Nephron progenitor cell (in vitro differentiated cells): ENCODE data around the gene ZBTB6.

ENCODE experiments used
- DNase-seq: peaks from one replicate; pipeline ENCODE4 v3.0.0; 2021
- H3K27ac Mint-ChIP-seq: 2 replicates; pipeline ENCODE4 v1.8.0; 2021; ENCODE audit warnings: mild to moderate bottlenecking, moderate library complexity, mixed read lengths
- H3K27me3 Mint-ChIP-seq: 2 replicates; pipeline ENCODE4 v1.8.0; 2021; ENCODE audit warnings: mild to moderate bottlenecking, low read depth, mixed read lengths; ENCODE audit not compliant: poor library complexity
- H3K36me3 Mint-ChIP-seq: 2 replicates; pipeline ENCODE4 v1.8.0; 2021; ENCODE audit warnings: low read depth, mixed read lengths
- H3K4me1 Mint-ChIP-seq: 2 replicates; pipeline ENCODE4 v1.8.0; 2021; ENCODE audit warnings: mixed read lengths
- H3K4me3 Mint-ChIP-seq: 2 replicates; pipeline ENCODE4 v1.8.0; 2021; ENCODE audit warnings: mild to moderate bottlenecking, moderate library complexity, mixed read lengths
- H3K9me3 Mint-ChIP-seq: 2 replicates; pipeline ENCODE4 v1.8.0; 2021; ENCODE audit warnings: mild to moderate bottlenecking, moderate library complexity, mixed read lengths
- TF ChIP-seq, protein P1 (sequence below): fragments of 200-600 bp; sonication (generic); IDR thresholded peaks from 2 replicates; pipeline ENCODE4 v1.5.0; 2021; ENCODE audit warnings: antibody characterized with exemption

The ZBTB6 gene

DNA sequence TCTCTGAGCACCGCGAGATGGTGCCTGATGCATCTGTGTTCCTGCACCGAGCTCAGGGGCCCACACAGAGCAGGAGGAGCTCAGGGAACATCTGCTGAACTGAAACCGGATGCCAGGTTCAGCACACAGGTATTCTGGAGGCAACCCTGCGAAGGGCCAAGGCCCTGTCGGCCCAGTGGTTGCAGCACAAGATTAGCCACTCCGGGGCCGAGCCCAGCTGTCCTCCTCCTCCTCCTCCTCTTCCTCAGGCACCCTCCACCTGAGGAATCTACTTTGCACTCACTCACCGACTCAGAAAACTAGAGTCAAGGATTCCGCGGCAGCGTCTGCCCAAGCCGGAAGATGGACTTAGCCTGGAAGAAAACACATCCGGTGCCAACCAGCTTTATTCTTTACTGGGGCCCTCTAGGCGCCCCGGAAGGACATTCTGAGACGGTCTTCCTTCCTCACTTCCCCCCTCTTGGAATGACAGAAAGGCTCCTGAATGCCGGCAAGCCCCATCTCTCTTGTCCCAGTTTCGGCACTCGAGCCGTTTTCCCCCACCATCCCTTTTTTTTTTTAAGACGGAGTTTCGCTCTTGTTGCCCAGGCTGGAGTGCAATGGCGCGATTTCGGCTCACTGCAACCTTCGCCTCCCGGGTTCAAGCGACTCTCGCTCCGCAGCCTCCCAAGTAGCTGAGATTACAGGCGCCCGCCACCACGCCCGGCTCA lies at the start of gene ZBTB6:
Gene ZBTB6, minus strand, starts transcription at position 360 of the 710 bp plus-strand sequence. CDS start 1,251 bp downstream, outside the sequence.
- TF ChIP-seq, protein P1, sequence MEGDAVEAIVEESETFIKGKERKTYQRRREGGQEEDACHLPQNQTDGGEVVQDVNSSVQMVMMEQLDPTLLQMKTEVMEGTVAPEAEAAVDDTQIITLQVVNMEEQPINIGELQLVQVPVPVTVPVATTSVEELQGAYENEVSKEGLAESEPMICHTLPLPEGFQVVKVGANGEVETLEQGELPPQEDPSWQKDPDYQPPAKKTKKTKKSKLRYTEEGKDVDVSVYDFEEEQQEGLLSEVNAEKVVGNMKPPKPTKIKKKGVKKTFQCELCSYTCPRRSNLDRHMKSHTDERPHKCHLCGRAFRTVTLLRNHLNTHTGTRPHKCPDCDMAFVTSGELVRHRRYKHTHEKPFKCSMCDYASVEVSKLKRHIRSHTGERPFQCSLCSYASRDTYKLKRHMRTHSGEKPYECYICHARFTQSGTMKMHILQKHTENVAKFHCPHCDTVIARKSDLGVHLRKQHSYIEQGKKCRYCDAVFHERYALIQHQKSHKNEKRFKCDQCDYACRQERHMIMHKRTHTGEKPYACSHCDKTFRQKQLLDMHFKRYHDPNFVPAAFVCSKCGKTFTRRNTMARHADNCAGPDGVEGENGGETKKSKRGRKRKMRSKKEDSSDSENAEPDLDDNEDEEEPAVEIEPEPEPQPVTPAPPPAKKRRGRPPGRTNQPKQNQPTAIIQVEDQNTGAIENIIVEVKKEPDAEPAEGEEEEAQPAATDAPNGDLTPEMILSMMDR, result no peak
- Mint-ChIP-seq H3K36me3 (peaks cover 24% of the 10 kb centered on the region), H3K27me3 (no peaks in the 10 kb centered on the region), H3K9me3 (no peaks in the 10 kb centered on the region), H3K4me1 (peaks cover 22% of the 10 kb centered on the region), H3K4me3 (peak within 1 kb of the TSS; percentile 98), H3K27ac (peak within 1 kb of the TSS; percentile 96)
- peak; percentile 53 for DNase-seq

- TF ChIP-seq, protein P1, result no peak
- peaks cover 80% of the 10 kb centered on the region for H3K36me3 Mint-ChIP-seq
- no peak for DNase-seq
- no peak overlapping the region for H3K4me3 Mint-ChIP-seq
- no peaks in the 10 kb centered on the region for H3K4me1 Mint-ChIP-seq
- no peaks in the 10 kb centered on the region for H3K27me3 Mint-ChIP-seq
- no peak overlapping the region for H3K27ac Mint-ChIP-seq
- H3K9me3 Mint-ChIP-seq, result peaks cover 6% of the 10 kb centered on the region
These were observed 48.0 kb upstream of the ZBTB6 start for GRCh38 chr9:122961139-122961538.

DNA sequence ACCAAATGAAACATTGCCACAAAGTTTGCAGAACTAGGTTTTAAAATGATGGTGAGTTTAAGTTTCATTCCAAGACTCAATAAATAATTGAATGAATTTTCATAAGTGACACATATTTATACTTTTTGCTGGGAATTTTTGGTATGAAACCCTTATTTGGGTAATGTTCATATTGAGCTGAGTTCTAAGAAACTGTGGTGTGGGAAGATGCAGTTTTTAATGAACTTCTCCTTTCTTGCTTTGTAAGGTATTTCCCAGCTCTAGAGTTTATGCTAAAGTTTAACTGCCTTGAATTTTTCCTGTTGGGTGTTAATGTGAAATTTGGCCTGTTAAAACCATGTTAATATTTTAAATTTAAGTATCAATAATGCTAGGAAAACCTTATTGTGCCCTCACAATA lies 42.8 kb upstream of the ZBTB6 start:
- TF ChIP-seq, protein P1, result no peak
- DNase-seq, result no peak
- Mint-ChIP-seq H3K27ac (no peak overlapping the region), H3K27me3 (peaks cover 2% of the 10 kb centered on the region), H3K9me3 (peaks cover 6% of the 10 kb centered on the region), H3K4me3 (no peak overlapping the region), H3K4me1 (no peaks in the 10 kb centered on the region), H3K36me3 (peaks cover 70% of the 10 kb centered on the region)

DNA sequence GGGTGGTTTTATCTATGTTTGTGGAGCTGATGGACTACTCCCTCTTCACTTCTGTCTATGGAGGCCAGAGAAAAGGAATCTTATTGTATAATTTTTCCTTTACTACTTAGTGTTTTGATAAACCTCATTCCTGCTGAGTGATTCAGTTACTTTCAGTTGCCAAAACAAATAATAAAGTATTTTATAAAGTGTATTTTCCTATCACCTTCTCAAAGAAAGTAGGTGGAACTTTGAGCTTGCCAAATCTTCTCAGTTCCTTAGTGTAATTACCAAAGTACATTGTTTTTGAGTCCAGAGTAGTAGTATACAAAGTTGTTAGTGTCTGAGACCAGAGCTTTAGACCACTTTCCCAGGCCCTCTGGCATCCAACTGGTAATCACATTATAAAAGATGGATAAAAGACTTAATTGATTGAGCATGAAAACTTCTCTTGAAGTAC lies 41.1 kb upstream of the ZBTB6 start:
- Mint-ChIP-seq H3K27ac (no peak overlapping the region), H3K4me1 (no peaks in the 10 kb centered on the region), H3K9me3 (no peaks in the 10 kb centered on the region), H3K27me3 (peaks cover 2% of the 10 kb centered on the region), H3K36me3 (peaks cover 58% of the 10 kb centered on the region), H3K4me3 (no peak overlapping the region)
- TF ChIP-seq, protein P1, result no peak
- DNase-seq, result no peak

DNA sequence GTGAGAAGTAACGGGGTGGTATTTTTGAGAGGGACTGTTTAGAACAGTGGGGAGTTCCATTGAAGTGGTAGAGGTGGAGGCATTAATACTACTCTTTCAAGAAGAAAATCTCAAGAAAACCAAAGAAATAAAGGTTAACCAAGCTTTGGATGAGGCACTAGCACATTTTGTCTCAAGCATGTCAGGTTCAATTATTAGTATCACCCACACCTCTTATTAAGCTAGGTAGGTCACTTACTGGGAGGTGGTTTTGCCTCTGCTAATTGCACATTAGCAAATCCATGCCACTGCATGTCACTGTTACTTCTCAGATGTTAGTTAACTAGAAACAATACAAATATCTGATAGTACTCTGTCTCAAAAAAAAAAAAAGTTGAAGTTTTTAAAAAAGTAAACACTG lies 37.9 kb upstream of the ZBTB6 start:
- Mint-ChIP-seq H3K27ac (no peak overlapping the region), H3K4me1 (no peaks in the 10 kb centered on the region), H3K36me3 (peaks cover 34% of the 10 kb centered on the region), H3K4me3 (no peak overlapping the region), H3K9me3 (no peaks in the 10 kb centered on the region), H3K27me3 (peaks cover 2% of the 10 kb centered on the region)
- no peak for DNase-seq
- TF ChIP-seq, protein P1, result no peak

DNA sequence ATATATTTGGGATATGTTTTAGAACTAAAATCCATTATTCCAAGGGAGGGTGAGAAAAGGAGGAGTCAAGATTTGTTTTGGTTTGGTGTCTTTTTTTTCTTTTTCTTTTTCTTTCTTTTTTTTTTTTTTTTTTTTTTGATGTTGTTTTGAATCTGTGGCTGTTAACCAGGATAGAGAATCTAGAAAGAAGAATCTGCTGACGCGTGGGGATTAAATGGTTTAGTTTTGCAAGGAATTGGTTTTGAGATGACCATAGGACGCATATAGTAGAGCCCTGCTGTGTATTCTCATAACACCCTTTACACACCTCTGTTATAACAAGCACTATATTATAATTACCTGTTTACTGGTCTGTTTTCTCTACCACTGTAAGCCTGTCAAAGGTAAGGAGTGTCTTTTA lies 37.1 kb upstream of the ZBTB6 start:
- TF ChIP-seq, protein P1, result no peak
- Mint-ChIP-seq H3K4me3 (no peak overlapping the region), H3K4me1 (no peaks in the 10 kb centered on the region), H3K27me3 (peaks cover 2% of the 10 kb centered on the region), H3K36me3 (peaks cover 30% of the 10 kb centered on the region), H3K9me3 (no peaks in the 10 kb centered on the region), H3K27ac (no peak overlapping the region)
- no peak for DNase-seq
